ENCODE measurements around the gene C1orf53. TPM values are rescaled to one million over a fixed set of nuclear protein-coding genes. Genes with fewer than 3 reads are reported as not detected.

C1orf53 gene
- total and polyA plus RNA-seq, 2 of the 8 experiments (the other 6 are each of a cell fraction or from before 2014, with no cell fraction given): 0.56 to 1.3 TPM

- H3K4ac ChIP-seq (replicated peaks; ENCODE audit: insufficient read length, low read depth, low read length): no peak overlapping the region
- H3K79me2 ChIP-seq (ENCODE audit: control insufficient read depth in 1 of 2, insufficient read depth in 2 of 2, low read length in 2 of 2): no peaks in the 10 kb centered on the region
- H2BK15ac ChIP-seq (ENCODE audit: low read length): no peak overlapping the region
- no peak for DNase-seq (ENCODE audit: low read depth in 1 of 2, low spot score in 2 of 2)
- H3K36me3 ChIP-seq (ENCODE audit: control insufficient read depth in 2 of 4, insufficient read depth in 4 of 4, low read length in 3 of 4): no peaks in the 10 kb centered on the region
- no peaks in the 10 kb centered on the region for H3K27me3 ChIP-seq (replicated peaks in 1 of 4; ENCODE audit: control insufficient read depth in 3 of 4, extremely low read depth in 1 of 4, insufficient read depth in 3 of 4, low read length in 3 of 4)
- CTCF ChIA-PET (ENCODE audit: partially characterized antibody): no interaction called here
- no peaks in the 10 kb centered on the region for H3K4me1 ChIP-seq (replicated peaks in 1 of 4; ENCODE audit: control insufficient read depth in 3 of 4, insufficient read depth in 4 of 4, low read length in 3 of 4)
- no peak overlapping the region for H4K8ac ChIP-seq (ENCODE audit: extremely low read depth, insufficient read depth, low read length)
- H3K56ac ChIP-seq (replicated peaks; ENCODE audit: insufficient read length, low read depth, low read length): no peak overlapping the region
- WGBS, 2 experiments (ENCODE audit: extremely low coverage in 1 of 2, insufficient coverage in 1 of 2, insufficient read length in 1 of 2, insufficient replicate concordance in 2 of 2, low coverage in 1 of 2, low lambda C conversion rate in 2 of 2, missing lambda C conversion rate in 1 of 2): 91% methylated on average over 6 of the region's 6 CpGs; no CpG with 5 or more reads in 1 of the 2 experiments
- H2BK20ac ChIP-seq (ENCODE audit: low read length): no peak overlapping the region
- H3K4me3 ChIP-seq (ENCODE audit: extremely low read depth in 1 of 4, insufficient read depth in 2 of 4, low read depth in 3 of 4, low read length in 4 of 4): no peak overlapping the region
- no peak overlapping the region for H3K14ac ChIP-seq (ENCODE audit: insufficient read length)
- H3K23ac ChIP-seq (ENCODE audit: insufficient read length): no peak overlapping the region
- POLR2A ChIA-PET (ENCODE audit: partially characterized antibody): no interaction called here
- no peak overlapping the region for H2AK5ac ChIP-seq (ENCODE audit: low read depth, low read length)
- H4K5ac ChIP-seq (ENCODE audit: insufficient read length, low read depth, low read length): no peak overlapping the region
- H4K91ac ChIP-seq (replicated peaks; ENCODE audit: insufficient read length, low read length): no peak overlapping the region
- H3K23me2 ChIP-seq (ENCODE audit: low read depth, low read length): no peaks in the 10 kb centered on the region
- no peaks in the 10 kb centered on the region for H3K9me3 ChIP-seq (ENCODE audit: insufficient read depth in 2 of 2, low read depth in 1 of 2, low read length in 1 of 2)
- H3K4me2 ChIP-seq (ENCODE audit: insufficient read depth in 1 of 2, low read depth in 2 of 2, low read length in 2 of 2): no peak overlapping the region
- H3K18ac ChIP-seq (ENCODE audit: extremely low read depth, low read length): no peak overlapping the region
- no peak overlapping the region for H2BK12ac ChIP-seq (ENCODE audit: low read depth, low read length)
- H3K9ac ChIP-seq (replicated peaks in 1 of 4; ENCODE audit: extremely low read depth in 1 of 4, low read depth in 3 of 4, low read length in 3 of 4): no peak overlapping the region
- H3K79me1 ChIP-seq (ENCODE audit: low read depth, low read length): no peaks in the 10 kb centered on the region
- no peak overlapping the region for H2AFZ ChIP-seq (ENCODE audit: low read length)
- H2BK120ac ChIP-seq (replicated peaks; ENCODE audit: low read depth, low read length): no peak overlapping the region
- no peak overlapping the region for H3K27ac ChIP-seq (ENCODE audit: low read depth, low read length)
- no peak for FAIRE-seq
- no peaks in the 10 kb centered on the region for H4K20me1 ChIP-seq (replicated peaks in 1 of 2; ENCODE audit: control insufficient read depth in 1 of 2, insufficient read depth in 2 of 2, low read length in 2 of 2)
- H2BK5ac ChIP-seq (ENCODE audit: low read depth, low read length): no peak overlapping the region
- TF ChIP-seq ATF3 (IDR thresholded peaks at IDR 0.05; ENCODE audit: insufficient read depth, low read depth, low read length): no peak
- TF ChIP-seq ATF2 (IDR thresholded peaks at IDR 0.05; ENCODE audit: low read length): no peak
- TF ChIP-seq KDM1A (IDR thresholded peaks at IDR 0.05; ENCODE audit: borderline replicate concordance, low read length): no peak
- TF ChIP-seq PHF8 (conservative IDR thresholded peaks at IDR 0.05; ENCODE audit: low read depth, low read length): no peak
- no peak for TF ChIP-seq CBX5 (IDR thresholded peaks at IDR 0.05; ENCODE audit: low read depth, low read length)
- no peak for TF ChIP-seq BRCA1 (IDR thresholded peaks at IDR 0.05; ENCODE audit: low read depth, low read length)
- TF ChIP-seq GABPA (IDR thresholded peaks at IDR 0.05; ENCODE audit: borderline replicate concordance, insufficient read depth, low read length): no peak
- TF ChIP-seq SAP30 (IDR thresholded peaks at IDR 0.05; ENCODE audit: insufficient read depth, insufficient replicate concordance, low read length): no peak
- TF ChIP-seq FOSL1 (IDR thresholded peaks at IDR 0.05; ENCODE audit: insufficient read depth, low read depth, low read length): no peak
Measured at GRCh38 chr1:197937892-197938291, 35.5 kb downstream of the C1orf53 start.
